Trophoblast cell (in vitro differentiated cells and primary cell): ENCODE measurements around the gene ST7. TPM values are rescaled to one million over a fixed set of nuclear protein-coding genes. Genes with fewer than 3 reads are reported as not detected.
A peak's percentile ranks its signal among the peaks of the same experiment; 100 is the strongest.

Source experiments
- DNase-seq, 2 donors: peaks; one replicate each; pipeline ENCODE4 v3.0.0-alpha.2; 2016
- H2AFZ ChIP-seq: 2 replicates; pipeline ENCODE4 v1.6.1; 2013; ENCODE audit warnings: low read length, moderate library complexity, mild to moderate bottlenecking; ENCODE audit not compliant: insufficient read depth, poor library complexity
- H2AK5ac ChIP-seq: 2 replicates; pipeline ENCODE4 v1.6.1; 2013; ENCODE audit warnings: mild to moderate bottlenecking, low read length
- H2BK120ac ChIP-seq: 2 replicates; pipeline ENCODE4 v1.6.1; 2013; ENCODE audit warnings: low read length, mild to moderate bottlenecking, moderate library complexity; ENCODE audit not compliant: insufficient read depth, poor library complexity
- H2BK12ac ChIP-seq: 2 replicates; pipeline ENCODE4 v1.6.1; 2013; ENCODE audit warnings: mild to moderate bottlenecking, low read length, moderate library complexity
- H2BK5ac ChIP-seq: 2 replicates; pipeline ENCODE4 v1.6.1; 2013; ENCODE audit warnings: low read length, low read depth, moderate library complexity, mild to moderate bottlenecking; ENCODE audit not compliant: poor library complexity
- H3K14ac ChIP-seq: 2 replicates; pipeline ENCODE4 v1.6.1; 2013; ENCODE audit warnings: mild to moderate bottlenecking, low read length
- H3K18ac ChIP-seq: 2 replicates; pipeline ENCODE4 v1.6.1; 2013; ENCODE audit warnings: mild to moderate bottlenecking, low read length
- H3K23ac ChIP-seq: 2 replicates; pipeline ENCODE4 v1.6.1; 2013; ENCODE audit warnings: low read length
- H3K27ac ChIP-seq: 2 replicates; pipeline ENCODE4 v1.5.1; 2013; ENCODE audit warnings: low read depth, mild to moderate bottlenecking, inconsistent platforms, low read length, moderate library complexity
- H3K27me3 ChIP-seq: 2 replicates; pipeline ENCODE4 v1.6.1; 2013; ENCODE audit warnings: inconsistent platforms, mild to moderate bottlenecking, low read length, moderate library complexity; ENCODE audit not compliant: insufficient read depth
- H3K36me3 ChIP-seq, 2 experiments: 1 replicate in 1 of 2; 2 replicates in 1 of 2; pipeline ENCODE4 v1.6.1; 2013; ENCODE audit warnings: low read length in 2 of 2, mild to moderate bottlenecking in 2 of 2, moderate library complexity in 1 of 2; ENCODE audit not compliant: insufficient read depth in 2 of 2, control insufficient read depth in 1 of 2
- H3K4ac ChIP-seq: 2 replicates; pipeline ENCODE4 v1.6.1; 2013; ENCODE audit warnings: low read depth, mild to moderate bottlenecking, low read length, moderate library complexity
- H3K4me1 ChIP-seq, 2 experiments: 1 replicate in 1 of 2; 2 replicates in 1 of 2; pipeline ENCODE4 v1.6.1; 2013; ENCODE audit warnings: low read length in 2 of 2, mild to moderate bottlenecking in 2 of 2, moderate library complexity in 1 of 2; ENCODE audit not compliant: insufficient read depth in 2 of 2, control insufficient read depth in 1 of 2
- H3K4me2 ChIP-seq: 2 replicates; pipeline ENCODE4 v1.6.1; 2013; ENCODE audit warnings: inconsistent platforms, mild to moderate bottlenecking, low read length, moderate library complexity
- H3K4me3 ChIP-seq: 2 replicates; pipeline ENCODE4 v1.5.1; 2013; ENCODE audit warnings: mild to moderate bottlenecking, low read depth, low read length, inconsistent platforms
- H3K79me1 ChIP-seq: one replicate; pipeline ENCODE4 v1.6.1; 2013; ENCODE audit warnings: low read length
- H3K79me2 ChIP-seq: 2 replicates; pipeline ENCODE4 v1.6.1; 2013; ENCODE audit warnings: low read length, mild to moderate bottlenecking; ENCODE audit not compliant: control insufficient read depth, insufficient read depth, poor library complexity
- H3K9ac ChIP-seq: 2 replicates; pipeline ENCODE4 v1.6.1; 2013; ENCODE audit warnings: mild to moderate bottlenecking, low read length
- H3K9me3 ChIP-seq: 2 replicates; pipeline ENCODE4 v1.6.1; 2013; ENCODE audit warnings: low read depth, mild to moderate bottlenecking, control low read depth, inconsistent platforms, low read length; ENCODE audit not compliant: insufficient read depth
- H4K12ac ChIP-seq: 2 replicates; pipeline ENCODE4 v1.6.1; 2013; ENCODE audit warnings: low read depth, mild to moderate bottlenecking, low read length, moderate library complexity
- H4K8ac ChIP-seq: 2 replicates; pipeline ENCODE4 v1.6.1; 2013; ENCODE audit warnings: low read depth, mild to moderate bottlenecking, low read length, moderate library complexity
- H4K91ac ChIP-seq: one replicate; pipeline ENCODE4 v1.6.1; 2013; ENCODE audit warnings: low read depth, mild to moderate bottlenecking, low read length, moderate library complexity
- WGBS: extraction: QIAGEN DNeasy Blood & Tissue Kit; methylation state at CpG from one replicate; pipeline ENCODE4 v1.1.7; 2013; ENCODE audit warnings: missing lambda C conversion rate; ENCODE audit not compliant: insufficient read length, insufficient coverage; ENCODE audit errors: extremely low coverage; 5-methylcytosine and 5-hydroxymethylcytosine counted together
- polyA plus RNA-seq: library from polyadenylated mRNA; stranded (reverse); fragments of 200-250 nt; gene quantifications from 2 replicates; pipeline ENCODE4 v1.2.3, GENCODE V29; 2013

Gene ST7, protein sequence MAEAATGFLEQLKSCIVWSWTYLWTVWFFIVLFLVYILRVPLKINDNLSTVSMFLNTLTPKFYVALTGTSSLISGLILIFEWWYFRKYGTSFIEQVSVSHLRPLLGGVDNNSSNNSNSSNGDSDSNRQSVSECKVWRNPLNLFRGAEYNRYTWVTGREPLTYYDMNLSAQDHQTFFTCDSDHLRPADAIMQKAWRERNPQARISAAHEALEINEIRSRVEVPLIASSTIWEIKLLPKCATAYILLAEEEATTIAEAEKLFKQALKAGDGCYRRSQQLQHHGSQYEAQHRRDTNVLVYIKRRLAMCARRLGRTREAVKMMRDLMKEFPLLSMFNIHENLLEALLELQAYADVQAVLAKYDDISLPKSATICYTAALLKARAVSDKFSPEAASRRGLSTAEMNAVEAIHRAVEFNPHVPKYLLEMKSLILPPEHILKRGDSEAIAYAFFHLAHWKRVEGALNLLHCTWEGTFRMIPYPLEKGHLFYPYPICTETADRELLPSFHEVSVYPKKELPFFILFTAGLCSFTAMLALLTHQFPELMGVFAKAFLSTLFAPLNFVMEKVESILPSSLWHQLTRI
- 17.9 and 18.5 TPM in 2 replicates for polyA plus RNA-seq

DNA sequence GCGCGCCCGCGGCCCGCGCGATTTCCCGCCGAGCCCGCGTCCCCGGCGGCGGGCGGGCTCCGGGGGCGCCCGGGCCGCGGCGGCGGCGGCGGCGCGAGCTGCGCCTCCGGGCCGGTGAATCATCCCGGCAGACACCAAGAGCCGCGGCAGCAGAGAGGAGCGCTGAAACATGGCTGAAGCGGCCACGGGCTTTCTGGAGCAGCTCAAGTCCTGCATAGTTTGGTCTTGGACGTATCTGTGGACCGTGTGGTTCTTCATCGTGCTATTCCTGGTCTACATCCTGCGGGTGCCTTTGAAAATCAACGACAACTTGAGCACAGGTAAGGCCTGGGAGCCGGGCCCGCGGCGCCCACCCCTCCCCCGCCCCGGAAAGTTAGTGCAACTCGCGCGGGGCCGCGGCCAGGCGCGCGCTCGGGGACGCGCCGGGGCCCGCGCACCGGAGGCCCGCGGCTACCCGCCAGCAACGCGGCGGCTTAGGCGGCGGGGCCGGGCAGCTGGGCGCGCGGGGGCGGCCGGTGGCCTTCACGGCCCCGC is at the start of gene ST7:
ST7 (plus strand) TSS at position 130 of the 534 bp plus-strand sequence; CDS start at position 170, 40 bp downstream.
- Histone ChIP-seq H3K18ac (peak within 1 kb of the TSS; percentile 98), H4K12ac (peak within 1 kb of the TSS; percentile 98), H3K9ac (peak within 1 kb of the TSS; percentile 96), H3K36me3 (no peaks in the 10 kb centered on the region), H4K8ac (peak within 1 kb of the TSS; percentile 100), H3K4ac (peak within 1 kb of the TSS; percentile 98), H3K4me3 (peak within 1 kb of the TSS; percentile 83), H3K27ac (peak within 1 kb of the TSS; percentile 99), H3K4me1 (peaks cover 0 to 2% of the 10 kb centered on the region in 2 experiments), H3K4me2 (peak within 1 kb of the TSS; percentile 98), H3K23ac (no peak within 1 kb of the TSS), H4K91ac (peak within 1 kb of the TSS; percentile 96), H3K9me3 (no peaks in the 10 kb centered on the region), H3K14ac (peak within 1 kb of the TSS; percentile 99), H3K27me3 (no peaks in the 10 kb centered on the region), H2BK5ac (peak within 1 kb of the TSS; percentile 98), H2AK5ac (peak within 1 kb of the TSS; percentile 92), H2BK12ac (peak within 1 kb of the TSS; percentile 69), H3K79me2 (peaks cover 12% of the 10 kb centered on the region), H3K79me1 (peaks cover 14% of the 10 kb centered on the region), H2AFZ (peak within 1 kb of the TSS; percentile 83), H2BK120ac (peak within 1 kb of the TSS; percentile 98)
- peak; percentile 79 for DNase-seq
- WGBS, result no CpG with 5 or more reads among the region's 77 CpGs

DNA sequence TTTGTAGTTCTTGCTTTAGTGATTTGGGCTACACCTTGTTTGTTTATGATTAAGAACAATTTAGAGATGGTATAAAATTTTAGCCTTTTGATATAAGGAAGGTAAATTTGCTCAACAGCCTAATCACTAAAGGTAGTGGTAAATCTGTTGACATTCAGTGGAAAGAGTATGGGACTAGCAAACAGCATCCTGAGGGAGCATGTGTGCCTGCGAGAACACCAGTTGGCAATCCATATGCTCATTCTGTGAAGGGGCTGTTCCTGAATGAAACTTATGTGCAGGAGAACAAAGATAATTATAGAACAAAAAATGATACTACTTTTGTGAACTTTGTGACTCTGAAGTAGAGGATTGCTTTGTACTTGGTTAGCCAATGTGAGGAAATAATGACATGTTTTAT is 46.9 kb upstream of the ST7 start:
- Histone ChIP-seq H4K8ac (no peak overlapping the region), H3K23ac (no peak overlapping the region), H3K9ac (no peak overlapping the region)

DNA sequence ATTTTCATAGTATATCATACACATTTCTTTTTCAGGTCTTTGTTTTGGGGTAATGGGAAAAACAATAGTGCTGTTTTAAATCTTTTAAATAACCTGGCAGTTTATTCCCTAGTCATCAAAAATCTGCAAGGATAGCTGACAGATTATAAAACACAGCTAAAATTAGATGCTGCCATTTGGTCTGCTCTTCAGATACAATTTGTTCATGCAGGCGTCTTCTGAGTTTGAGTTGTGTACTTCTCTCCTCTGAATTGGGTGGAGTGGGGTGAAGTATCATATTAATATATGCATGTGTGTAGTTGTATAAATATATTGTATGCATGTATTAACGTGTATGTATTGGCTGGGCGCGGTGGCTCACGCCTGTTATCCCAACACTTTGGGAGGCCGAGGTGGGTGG is 42.9 kb upstream of the ST7 start:
- Histone ChIP-seq H3K27ac (no peak overlapping the region), H3K4me3 (no peak overlapping the region), H2BK120ac (no peak overlapping the region), H3K79me1 (no peaks in the 10 kb centered on the region), H3K14ac (no peak overlapping the region), H2BK12ac (no peak overlapping the region), H2AK5ac (no peak overlapping the region), H3K9ac (no peak overlapping the region), H3K4me2 (no peak overlapping the region), H3K18ac (no peak overlapping the region), H2AFZ (no peak overlapping the region), H3K4ac (no peak overlapping the region), H4K8ac (no peak overlapping the region), H3K23ac (no peak overlapping the region), H3K4me1 (no peaks in the 10 kb centered on the region), H3K9me3 (no peaks in the 10 kb centered on the region), H3K79me2 (no peaks in the 10 kb centered on the region), H4K12ac (no peak overlapping the region), H3K27me3 (no peaks in the 10 kb centered on the region), H4K91ac (no peak overlapping the region), H2BK5ac (no peak overlapping the region), H3K36me3 (peaks cover 8 to 12% of the 10 kb centered on the region in 2 experiments)
- WGBS, result no CpG with 5 or more reads among the region's 6 CpGs
- no peak for DNase-seq

More for the DNA sequence above, 46.9 kb upstream of the ST7 start:
- no peak overlapping the region for H3K4ac ChIP-seq
- H2BK120ac ChIP-seq, result no peak overlapping the region
- no peak overlapping the region for H3K27ac ChIP-seq
- H3K36me3 ChIP-seq, result peaks cover 2 to 6% of the 10 kb centered on the region in 2 experiments
- H2AK5ac ChIP-seq, result no peak overlapping the region
- no peak overlapping the region for H4K91ac ChIP-seq
- H3K14ac ChIP-seq, result no peak overlapping the region
- WGBS, result no CpG with 5 or more reads among the region's 1 CpG
- no peak overlapping the region for H3K18ac ChIP-seq
- no peak overlapping the region for H3K4me2 ChIP-seq
- no peak overlapping the region for H4K12ac ChIP-seq
- no peak overlapping the region for H2BK12ac ChIP-seq
- H3K27me3 ChIP-seq, result no peaks in the 10 kb centered on the region
- no peak overlapping the region for H3K4me3 ChIP-seq
- H3K79me2 ChIP-seq, result no peaks in the 10 kb centered on the region
- H3K9me3 ChIP-seq, result no peaks in the 10 kb centered on the region
- H3K79me1 ChIP-seq, result no peaks in the 10 kb centered on the region
- H2AFZ ChIP-seq, result no peak overlapping the region
- H3K4me1 ChIP-seq, result no peaks in the 10 kb centered on the region
- DNase-seq, result no peak
- H2BK5ac ChIP-seq, result no peak overlapping the region

DNA sequence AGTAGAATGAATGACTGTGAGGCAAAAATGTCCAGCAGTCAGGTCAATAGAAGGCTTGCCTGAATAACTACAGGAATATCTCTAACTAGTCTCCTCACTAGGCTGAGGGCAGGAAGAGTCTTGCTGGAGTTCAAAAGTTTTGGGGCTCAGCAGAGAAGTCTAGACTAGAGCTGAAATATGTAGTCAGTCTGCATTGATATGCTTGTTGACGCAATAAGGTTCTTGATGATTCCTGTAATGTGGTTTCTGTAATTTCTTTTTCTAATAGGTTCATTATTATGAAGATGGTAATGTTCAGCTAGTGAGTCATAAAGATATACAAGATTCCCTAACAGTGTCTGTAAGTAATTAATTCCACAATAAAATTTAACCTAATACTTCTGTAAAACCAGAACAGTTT is 41.5 kb upstream of the ST7 start:
- Histone ChIP-seq H3K79me2 (no peaks in the 10 kb centered on the region), H3K79me1 (no peaks in the 10 kb centered on the region), H4K91ac (no peak overlapping the region), H3K18ac (no peak overlapping the region), H2AFZ (no peak overlapping the region), H3K4me1 (no peaks in the 10 kb centered on the region), H3K27ac (no peak overlapping the region), H3K14ac (no peak overlapping the region), H3K4ac (no peak overlapping the region), H3K4me2 (no peak overlapping the region), H4K12ac (no peak overlapping the region), H2BK5ac (no peak overlapping the region), H3K36me3 (peaks cover 12 to 16% of the 10 kb centered on the region in 2 experiments), H3K9me3 (no peaks in the 10 kb centered on the region), H3K27me3 (no peaks in the 10 kb centered on the region), H4K8ac (no peak overlapping the region), H3K23ac (no peak overlapping the region), H2AK5ac (no peak overlapping the region), H2BK12ac (no peak overlapping the region), H3K4me3 (no peak overlapping the region), H3K9ac (no peak overlapping the region), H2BK120ac (no peak overlapping the region)
- no CpG with 5 or more reads among the region's 1 CpG for WGBS
- no peak for DNase-seq
